Ishikawa (cell line): ENCODE results near the gene CLTCL1.

ENCODE experiments used
- CEBPB ChIP-seq: IDR thresholded peaks from 2 replicates; pipeline ENCODE4 v1.6.1; 2012
- CREB1 ChIP-seq: IDR thresholded peaks from 2 replicates; pipeline ENCODE4 v1.6.1; 2012; ENCODE audit warnings: low read depth
- EGR1 ChIP-seq: IDR thresholded peaks from 2 replicates; pipeline ENCODE4 v1.6.1; 2012
- EP300 ChIP-seq: IDR thresholded peaks from 2 replicates; pipeline ENCODE4 v1.6.1; 2012; ENCODE audit warnings: borderline replicate concordance
- FOXM1 ChIP-seq: IDR thresholded peaks from 2 replicates; pipeline ENCODE4 v1.6.1; 2012; ENCODE audit warnings: low read depth, borderline replicate concordance
- NFIC ChIP-seq: IDR thresholded peaks from 2 replicates; pipeline ENCODE4 v1.6.1; 2012
- RAD21 ChIP-seq: IDR thresholded peaks from 2 replicates; pipeline ENCODE4 v1.6.1; 2012; ENCODE audit warnings: low read depth
- TAF1 ChIP-seq: IDR thresholded peaks from 2 replicates; pipeline ENCODE4 v1.6.1; 2012; ENCODE audit warnings: low read depth, mild to moderate bottlenecking
- TCF12 ChIP-seq: IDR thresholded peaks from 2 replicates; pipeline ENCODE4 v1.6.1; 2012; ENCODE audit warnings: low read depth
- TEAD4 ChIP-seq: IDR thresholded peaks from 2 replicates; pipeline ENCODE4 v1.6.1; 2012
- YY1 ChIP-seq: IDR thresholded peaks from 2 replicates; pipeline ENCODE4 v1.6.1; 2012; ENCODE audit warnings: low read depth
- ZBTB7A ChIP-seq: IDR thresholded peaks from 2 replicates; pipeline ENCODE4 v1.6.1; 2012; ENCODE audit warnings: low read depth
- TF ChIP-seq, protein P1 (sequence below): IDR thresholded peaks from 2 replicates; pipeline ENCODE4 v1.6.1; 2012; ENCODE audit warnings: low read depth, mild to moderate bottlenecking

Gene CLTCL1

DNA sequence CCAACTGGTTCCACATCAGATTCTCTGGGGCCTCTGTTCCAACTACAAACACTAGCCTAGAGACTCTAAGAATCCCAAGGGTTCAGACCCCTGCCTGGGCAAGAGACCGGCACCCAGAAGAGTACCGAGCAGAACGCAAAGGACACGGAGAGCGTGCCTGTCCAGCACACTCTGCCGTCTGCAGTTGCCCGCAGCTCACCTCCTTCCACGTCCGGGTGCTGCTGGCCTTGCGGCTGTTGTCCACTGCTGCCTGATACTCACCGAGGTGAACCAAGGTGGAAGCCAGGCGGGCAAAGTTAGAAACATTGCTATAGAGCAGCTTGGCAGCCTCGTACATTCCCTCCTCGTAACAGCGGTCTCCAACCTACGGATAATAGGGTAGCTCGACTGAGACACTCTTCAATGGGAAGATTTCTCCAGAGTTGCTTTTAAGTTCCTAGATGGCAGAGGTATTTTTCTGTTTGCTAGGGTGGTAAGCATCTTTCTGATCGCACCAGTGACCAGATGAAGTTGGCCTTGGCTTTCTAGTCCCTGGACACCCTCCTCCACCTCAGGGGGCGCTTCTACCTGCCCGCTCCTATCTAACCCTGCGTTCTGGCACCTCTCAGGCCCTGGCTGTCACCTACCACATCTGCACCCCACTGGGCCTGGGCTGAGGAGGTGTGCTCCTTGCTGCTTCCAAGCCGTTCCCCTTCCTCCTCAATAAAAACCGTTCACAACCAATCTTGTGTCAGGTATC, 90.2 kb downstream of the CLTCL1 start:
- TF ChIP-seq TEAD4: no peak
- TF ChIP-seq CEBPB: no peak

DNA sequence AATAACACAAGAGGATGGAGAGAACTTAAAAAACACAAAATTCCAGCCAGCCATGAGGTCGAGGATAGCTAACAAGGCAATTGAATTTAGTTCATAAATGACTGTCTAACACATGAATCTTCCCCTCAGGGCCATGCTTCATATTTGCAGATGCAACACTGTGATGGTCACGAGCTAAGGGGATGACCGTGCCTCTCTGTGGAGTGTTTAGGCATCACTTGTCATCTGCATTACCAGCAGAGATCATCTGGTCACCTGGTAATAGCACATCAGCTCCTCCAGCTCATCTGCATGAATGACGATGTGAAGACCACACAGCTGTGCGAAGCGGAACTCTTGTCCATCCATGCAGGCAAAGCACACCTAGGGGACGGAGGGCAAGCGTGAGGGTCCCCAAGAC, 92.0 kb downstream of the CLTCL1 start:
- TF ChIP-seq TEAD4 (no peak), ZBTB7A (no peak), FOXM1 (no peak), NFIC (no peak), TAF1 (no peak), TCF12 (no peak), CREB1 (no peak), YY1 (no peak), RAD21 (no peak), CEBPB (no peak), EGR1 (no peak), EP300 (no peak)
- TF ChIP-seq, protein P1, sequence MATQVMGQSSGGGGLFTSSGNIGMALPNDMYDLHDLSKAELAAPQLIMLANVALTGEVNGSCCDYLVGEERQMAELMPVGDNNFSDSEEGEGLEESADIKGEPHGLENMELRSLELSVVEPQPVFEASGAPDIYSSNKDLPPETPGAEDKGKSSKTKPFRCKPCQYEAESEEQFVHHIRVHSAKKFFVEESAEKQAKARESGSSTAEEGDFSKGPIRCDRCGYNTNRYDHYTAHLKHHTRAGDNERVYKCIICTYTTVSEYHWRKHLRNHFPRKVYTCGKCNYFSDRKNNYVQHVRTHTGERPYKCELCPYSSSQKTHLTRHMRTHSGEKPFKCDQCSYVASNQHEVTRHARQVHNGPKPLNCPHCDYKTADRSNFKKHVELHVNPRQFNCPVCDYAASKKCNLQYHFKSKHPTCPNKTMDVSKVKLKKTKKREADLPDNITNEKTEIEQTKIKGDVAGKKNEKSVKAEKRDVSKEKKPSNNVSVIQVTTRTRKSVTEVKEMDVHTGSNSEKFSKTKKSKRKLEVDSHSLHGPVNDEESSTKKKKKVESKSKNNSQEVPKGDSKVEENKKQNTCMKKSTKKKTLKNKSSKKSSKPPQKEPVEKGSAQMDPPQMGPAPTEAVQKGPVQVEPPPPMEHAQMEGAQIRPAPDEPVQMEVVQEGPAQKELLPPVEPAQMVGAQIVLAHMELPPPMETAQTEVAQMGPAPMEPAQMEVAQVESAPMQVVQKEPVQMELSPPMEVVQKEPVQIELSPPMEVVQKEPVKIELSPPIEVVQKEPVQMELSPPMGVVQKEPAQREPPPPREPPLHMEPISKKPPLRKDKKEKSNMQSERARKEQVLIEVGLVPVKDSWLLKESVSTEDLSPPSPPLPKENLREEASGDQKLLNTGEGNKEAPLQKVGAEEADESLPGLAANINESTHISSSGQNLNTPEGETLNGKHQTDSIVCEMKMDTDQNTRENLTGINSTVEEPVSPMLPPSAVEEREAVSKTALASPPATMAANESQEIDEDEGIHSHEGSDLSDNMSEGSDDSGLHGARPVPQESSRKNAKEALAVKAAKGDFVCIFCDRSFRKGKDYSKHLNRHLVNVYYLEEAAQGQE: no peak

DNA sequence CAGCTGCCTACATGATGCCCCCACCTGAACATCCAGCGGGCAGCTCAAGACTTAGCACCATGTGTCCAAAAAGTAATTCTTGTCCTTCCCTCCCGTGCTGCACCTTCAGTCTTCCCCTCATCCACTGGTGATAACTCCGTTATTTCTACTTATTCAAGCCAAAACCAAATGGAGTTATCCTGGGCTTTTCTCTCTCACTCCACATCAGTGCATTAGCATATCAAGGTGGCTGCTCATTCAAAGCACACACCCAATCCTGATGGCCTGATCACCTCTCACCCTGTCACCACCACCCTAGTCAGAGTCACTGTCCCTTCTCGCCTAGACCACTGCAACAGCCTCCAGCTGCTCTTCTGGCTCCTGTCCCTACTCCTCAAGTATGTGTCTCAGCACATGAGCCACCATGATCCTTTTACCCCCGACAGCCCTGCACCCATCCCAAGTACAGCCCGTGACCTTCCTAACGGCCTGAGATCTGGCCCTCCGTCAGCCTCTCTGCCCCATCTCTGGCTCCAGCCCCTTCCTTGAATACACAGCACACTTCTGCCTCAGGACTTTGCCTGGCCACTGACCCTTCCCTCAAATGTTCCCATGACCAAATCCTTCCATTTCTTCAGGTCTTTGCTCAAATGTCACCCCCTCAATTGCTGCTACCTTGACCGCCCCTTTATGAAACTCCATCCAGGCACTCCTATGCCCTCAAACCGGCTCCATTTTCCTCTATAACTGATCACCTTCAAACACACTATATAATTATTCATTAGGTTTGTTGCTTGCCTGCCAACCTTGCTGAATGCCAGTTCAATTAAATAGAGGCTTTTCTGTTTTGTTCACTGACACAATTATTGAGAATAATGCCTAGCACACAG, 93.3 kb downstream of the CLTCL1 start:
- no peak for TF ChIP-seq RAD21
- no peak for TF ChIP-seq TCF12
- no peak for TF ChIP-seq NFIC
- TF ChIP-seq TAF1: no peak
- TF ChIP-seq, protein P1: no peak
- no peak for TF ChIP-seq CEBPB
- no peak for TF ChIP-seq EGR1
- no peak for TF ChIP-seq TEAD4

DNA sequence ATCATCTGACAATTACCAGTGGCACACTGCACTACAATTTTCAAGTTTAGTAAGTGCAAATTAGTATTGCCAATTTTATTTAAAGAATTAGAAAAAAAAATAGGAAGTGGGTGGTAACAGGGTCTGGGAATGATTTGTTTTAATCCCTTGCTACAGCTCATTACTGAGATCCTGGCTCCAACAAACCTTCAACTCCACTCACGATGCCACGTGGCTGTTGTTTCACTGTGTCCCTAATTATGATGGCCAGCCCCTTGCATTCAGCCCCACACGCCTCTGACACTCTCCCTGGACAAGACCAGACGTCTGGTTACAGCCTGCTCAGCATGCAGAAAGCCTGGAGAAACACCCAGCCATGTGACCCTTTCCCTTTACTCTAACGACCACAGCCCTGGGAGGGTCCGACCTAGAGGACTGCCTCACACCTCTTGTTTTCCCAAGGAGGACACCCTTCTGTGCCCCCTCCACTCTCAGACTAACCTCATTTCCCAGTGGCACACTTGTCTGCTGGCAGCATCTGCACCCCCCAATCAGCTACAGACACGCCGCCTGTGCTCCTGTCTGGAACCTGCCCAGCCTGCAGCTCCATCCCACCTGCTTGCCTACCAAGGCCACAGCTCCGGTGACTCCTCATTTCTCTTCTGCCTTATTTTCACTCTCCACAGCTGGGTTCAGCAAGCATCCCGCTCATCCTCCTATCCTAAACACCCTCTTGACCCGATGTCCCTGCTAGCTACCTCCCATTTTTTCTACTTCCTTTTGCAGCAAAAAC, 94.5 kb downstream of the CLTCL1 start:
- TF ChIP-seq TEAD4 (no peak), TAF1 (no peak), CEBPB (no peak), EGR1 (no peak)
- TF ChIP-seq, protein P1: no peak

DNA sequence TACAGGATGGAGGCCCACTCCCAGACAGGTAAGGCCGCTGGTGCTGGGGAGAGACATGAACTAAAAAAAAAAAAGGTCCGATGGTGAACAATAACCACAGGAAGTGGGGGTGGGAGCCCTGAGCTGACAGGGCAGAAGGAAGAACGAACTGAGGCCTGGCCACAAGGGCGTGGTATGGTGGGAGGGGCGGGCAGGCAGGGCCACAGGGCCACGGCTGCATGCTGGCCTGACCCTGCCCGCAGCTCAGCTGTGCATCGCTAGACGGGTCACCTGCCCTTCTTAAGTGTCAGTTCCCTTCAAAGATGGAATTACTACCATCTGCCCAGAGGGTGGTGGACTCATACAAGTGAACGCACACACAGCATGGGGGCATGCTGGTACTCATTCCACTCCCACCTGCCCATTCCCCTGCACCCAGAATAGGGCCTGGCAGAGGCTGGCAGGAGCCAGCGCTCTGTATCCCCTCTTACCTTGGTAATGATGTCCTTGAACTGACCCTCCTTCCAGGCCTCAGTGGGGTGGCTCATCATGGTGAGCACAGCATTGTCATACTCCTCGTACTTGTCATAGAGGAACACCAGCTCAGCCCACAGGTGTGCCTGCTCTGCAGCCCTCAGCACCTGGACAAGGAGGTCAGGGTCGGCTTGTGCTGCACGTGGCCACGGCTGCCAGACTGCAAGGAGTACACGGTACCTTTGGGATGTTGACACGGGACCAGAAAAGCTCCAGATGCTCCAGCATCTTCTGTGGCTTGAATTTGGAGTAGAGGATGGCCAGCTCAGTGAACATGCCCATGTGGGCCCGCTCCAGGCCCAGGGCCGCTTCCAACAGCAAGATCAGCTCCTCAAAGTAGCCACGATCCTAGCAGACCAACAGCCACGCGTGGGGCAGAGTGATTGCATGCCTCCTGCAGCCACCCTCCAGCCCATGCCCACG, 95.5 kb downstream of the CLTCL1 start:
- TF ChIP-seq TEAD4: no peak
